H9 (cell line): ENCODE data around the gene COL23A1. TPM values are rescaled to one million over a fixed set of nuclear protein-coding genes. Genes with fewer than 3 reads are reported as not detected.

Experiments
- DNase-seq: peaks from one replicate; pipeline ENCODE4 v3.0.0-alpha.2; 2017
- H2AFZ ChIP-seq: one replicate; pipeline ENCODE4 v1.6.1; 2013; ENCODE audit warnings: mild to moderate bottlenecking, low read length, control low read depth, moderate library complexity
- H2AK5ac ChIP-seq: 2 replicates; pipeline ENCODE4 v1.6.1; 2013; ENCODE audit warnings: low read length, control low read depth, mixed read lengths; ENCODE audit not compliant: insufficient read length
- H2BK120ac ChIP-seq: one replicate; pipeline ENCODE4 v1.6.1; 2013; ENCODE audit warnings: low read depth, mild to moderate bottlenecking, low read length, control low read depth, inconsistent platforms; ENCODE audit not compliant: poor library complexity, severe bottlenecking
- H2BK12ac ChIP-seq: 2 replicates; pipeline ENCODE4 v1.6.1; 2013; ENCODE audit warnings: low read length, control low read depth, mixed read lengths, low read depth; ENCODE audit not compliant: insufficient read length
- H2BK15ac ChIP-seq: 2 replicates; pipeline ENCODE4 v1.6.1; 2013; ENCODE audit warnings: low read depth, low read length, control low read depth
- H2BK20ac ChIP-seq: one replicate; pipeline ENCODE4 v1.6.1; 2013; ENCODE audit warnings: low read depth, mild to moderate bottlenecking, low read length, control low read depth, inconsistent platforms; ENCODE audit not compliant: poor library complexity, severe bottlenecking
- H2BK5ac ChIP-seq: 2 replicates; pipeline ENCODE4 v1.6.1; 2013; ENCODE audit warnings: low read length, control low read depth, mixed read lengths; ENCODE audit not compliant: insufficient read length
- H3K14ac ChIP-seq: 2 replicates; pipeline ENCODE4 v1.6.1; 2013; ENCODE audit warnings: low read length, control low read depth; ENCODE audit not compliant: insufficient read depth
- H3K18ac ChIP-seq: 2 replicates; pipeline ENCODE4 v1.6.1; 2013; ENCODE audit warnings: low read depth, mild to moderate bottlenecking, mixed read lengths, low read length, control low read depth; ENCODE audit not compliant: insufficient read length
- H3K23ac ChIP-seq: 2 replicates; pipeline ENCODE4 v1.6.1; 2013; ENCODE audit warnings: low read length, control low read depth, mixed read lengths, low read depth; ENCODE audit not compliant: insufficient read length
- H3K23me2 ChIP-seq: 2 replicates; pipeline ENCODE4 v1.6.1; 2013; ENCODE audit warnings: low read depth, mild to moderate bottlenecking, mixed read lengths, low read length, control low read depth; ENCODE audit not compliant: insufficient read length, poor library complexity, severe bottlenecking
- H3K27ac ChIP-seq: 2 replicates; pipeline ENCODE4 v1.5.1; 2013; ENCODE audit warnings: low read length, control low read depth, mixed read lengths, low read depth; ENCODE audit not compliant: insufficient read length
- H3K27me3 ChIP-seq: 2 replicates; pipeline ENCODE4 v1.6.1; 2013; ENCODE audit warnings: low read length, control low read depth, inconsistent platforms; ENCODE audit not compliant: insufficient read depth
- H3K4ac ChIP-seq: 2 replicates; pipeline ENCODE4 v1.6.1; 2013; ENCODE audit warnings: low read depth, mild to moderate bottlenecking, control low read depth, inconsistent platforms, low read length, moderate library complexity
- H3K4me1 ChIP-seq: 2 replicates; pipeline ENCODE4 v1.6.1; 2013; ENCODE audit warnings: low read length, control low read depth, inconsistent platforms; ENCODE audit not compliant: insufficient read depth
- H3K4me2 ChIP-seq: 2 replicates; pipeline ENCODE4 v1.6.1; 2013; ENCODE audit warnings: low read length, control low read depth, mixed read lengths; ENCODE audit not compliant: insufficient read length, insufficient read depth
- H3K56ac ChIP-seq: 2 replicates; pipeline ENCODE4 v1.6.1; 2013; ENCODE audit warnings: low read depth, mild to moderate bottlenecking, mixed read lengths, low read length, control low read depth; ENCODE audit not compliant: insufficient read length
- H3K79me1 ChIP-seq: 2 replicates; pipeline ENCODE4 v1.6.1; 2013; ENCODE audit warnings: low read depth, mild to moderate bottlenecking, moderate library complexity, low read length, control low read depth, inconsistent platforms; ENCODE audit not compliant: insufficient read depth, poor library complexity, severe bottlenecking
- H3K79me2 ChIP-seq: 2 replicates; pipeline ENCODE4 v1.6.1; 2013; ENCODE audit warnings: low read length, control low read depth, inconsistent platforms; ENCODE audit not compliant: insufficient read depth
- H3K9ac ChIP-seq: 2 replicates; pipeline ENCODE4 v1.6.1; 2013; ENCODE audit warnings: low read length, control low read depth, mixed read lengths; ENCODE audit not compliant: insufficient read length; ENCODE audit errors: extremely low read depth
- H3K9me3 ChIP-seq: one replicate; pipeline ENCODE4 v1.6.1; 2013; ENCODE audit warnings: low read depth, low read length, inconsistent platforms; ENCODE audit not compliant: control insufficient read depth
- H3T11ph ChIP-seq: one replicate; pipeline ENCODE4 v1.6.1; 2013; ENCODE audit warnings: mild to moderate bottlenecking, low read length, control low read depth, inconsistent platforms
- H4K20me1 ChIP-seq: one replicate; pipeline ENCODE4 v1.6.1; 2013; ENCODE audit not compliant: control insufficient read depth, insufficient read length, insufficient read depth
- H4K5ac ChIP-seq: 2 replicates; pipeline ENCODE4 v1.6.1; 2013; ENCODE audit warnings: low read depth, mild to moderate bottlenecking, mixed read lengths, low read length, control low read depth; ENCODE audit not compliant: insufficient read length
- H4K8ac ChIP-seq: replicated peaks from 2 replicates; pipeline ENCODE4 v1.6.1; 2013; ENCODE audit warnings: low read length, control low read depth, mixed read lengths, low read depth; ENCODE audit not compliant: insufficient read length
- H4K91ac ChIP-seq: 2 replicates; pipeline ENCODE4 v1.6.1; 2013; ENCODE audit warnings: low read depth, mild to moderate bottlenecking, moderate library complexity, mixed read lengths, low read length, control low read depth; ENCODE audit not compliant: insufficient read length
- H3K27ac Mint-ChIP-seq, 3 experiments: 2 replicates in 2 of 3; 3 replicates in 1 of 3; pipeline ENCODE4 v1.8.0; 2020 to 2021; ENCODE audit warnings: mixed read lengths in 3 of 3, mild to moderate bottlenecking in 1 of 3, moderate library complexity in 1 of 3
- H3K27me3 Mint-ChIP-seq: 2 replicates; pipeline ENCODE4 v1.8.0; 2021; ENCODE audit warnings: low read depth, mild to moderate bottlenecking, moderate library complexity, mixed read lengths
- H3K36me3 Mint-ChIP-seq, 3 experiments: 2 replicates in 2 of 3; 3 replicates in 1 of 3; pipeline ENCODE4 v1.8.0; 2020 to 2021; ENCODE audit warnings: low read depth in 3 of 3, mixed read lengths in 3 of 3; ENCODE audit not compliant: insufficient read depth in 1 of 3
- H3K4me1 Mint-ChIP-seq, 2 experiments: 2 replicates each; pipeline ENCODE4 v1.8.0; 2020; ENCODE audit warnings: mixed read lengths in 2 of 2
- H3K4me3 Mint-ChIP-seq, 2 experiments: 2 replicates in 1 of 2; 3 replicates in 1 of 2; pipeline ENCODE4 v1.8.0; 2020 to 2021; ENCODE audit warnings: mild to moderate bottlenecking in 2 of 2, mixed read lengths in 2 of 2, moderate library complexity in 1 of 2
- H3K9me3 Mint-ChIP-seq, 2 experiments: 2 replicates in 1 of 2; 3 replicates in 1 of 2; pipeline ENCODE4 v1.8.0; 2020; ENCODE audit warnings: mild to moderate bottlenecking in 2 of 2, mixed read lengths in 2 of 2, moderate library complexity in 1 of 2
- CTCF ChIP-seq: fragments of 200-600 bp; sonication (generic); conservative IDR thresholded peaks from 3 replicates; pipeline ENCODE4 v1.8.0; 2021; ENCODE audit warnings: antibody characterized with exemption, mild to moderate bottlenecking
- WGBS: extraction: QIAGEN DNeasy Blood & Tissue Kit; methylation state at CpG from one replicate; pipeline ENCODE4 v1.1.7; 2013; ENCODE audit warnings: missing lambda C conversion rate, low lambda C conversion rate, mixed read lengths; ENCODE audit not compliant: insufficient read length; ENCODE audit errors: extremely low coverage; 5-methylcytosine and 5-hydroxymethylcytosine counted together
- total RNA-seq: library from RNA; stranded (reverse); gene quantifications from 2 replicates; pipeline ENCODE4 v1.2.1, GENCODE V29; 2021

The COL23A1 gene
- total RNA-seq, 1 experiment from 2014 or later, result 2.6 TPM

- Histone ChIP-seq H3K18ac (peak overlapping the region; percentile 46), H4K20me1 (no peaks in the 10 kb centered on the region), H3K27ac (no peak overlapping the region), H2BK15ac (peak overlapping the region; percentile 95; the same call in 1 of the 2 replicates), H2BK20ac (no peak overlapping the region), H2AFZ (no peak overlapping the region), H3K4me2 (no peak overlapping the region), H3K23me2 (no peaks in the 10 kb centered on the region), H3K14ac (no peak overlapping the region), H2BK5ac (no peak overlapping the region), H4K8ac (no peak overlapping the region), H3K9ac (no peak overlapping the region), H3K79me2 (no peaks in the 10 kb centered on the region), H4K91ac (no peak overlapping the region), H2BK12ac (no peak overlapping the region), H3K79me1 (no peaks in the 10 kb centered on the region), H2AK5ac (no peak overlapping the region), H4K5ac (no peak overlapping the region), H3K4ac (no peak overlapping the region; the same call in 1 of the 2 replicates), H3K4me1 (no peaks in the 10 kb centered on the region; the same call in 1 of the 2 replicates), H3K27me3 (no peaks in the 10 kb centered on the region; the same call in 1 of the 2 replicates), H2BK120ac (no peak overlapping the region), H3K9me3 (no peaks in the 10 kb centered on the region), H3K56ac (no peak overlapping the region), H3T11ph (no peak overlapping the region), H3K23ac (no peak overlapping the region)
- Mint-ChIP-seq H3K4me3 (no peak overlapping the region), H3K4me1 (peaks cover 33 to 35% of the 10 kb centered on the region in 2 experiments), H3K27me3 (peaks cover 19% of the 10 kb centered on the region), H3K9me3 (no peaks in the 10 kb centered on the region; a peak in 2 of 5 replicates), H3K27ac (peak overlapping the region in 1 of 3 experiments; percentile 34; a peak in 2 of 7 replicates), H3K36me3 (peaks cover 0 to 5% (median 0%) of the 10 kb centered on the region in 3 experiments; a peak in 2 of 7 replicates)
- no CpG with 5 or more reads among the region's 7 CpGs for WGBS
- peak; percentile 7; the same call in 1 of the 3 replicates for TF ChIP-seq CTCF
- DNase-seq, result no peak
These were observed 38.7 kb downstream of the COL23A1 start for GRCh38 chr5:178551468-178551867.
